NCI-H187 treated with DMSO at 0.1 percent for 48 hours (cell line): ENCODE data around the gene SYN1.
A peak's percentile ranks its signal among the peaks of the same experiment; 100 is the strongest.
"Not testable (repeated sequence)": the region's sequence is repeated elsewhere in the genome, so short reads cannot be mapped to it uniquely, and the experiment has no call there.

Source experiments
- DNase-seq: peaks from one replicate; lab custom pipeline; 2025; lab: John Stamatoyannopoulos, UW

The SYN1 gene

GRCh38 chrX:47619486-47620302 lies at the start of gene SYN1:
SYN1 (minus strand) TSS chrX:47619857; CDS start chrX:47619728, 129 bp downstream.
- DNase-seq = no peak

GRCh38 chrX:47665797-47666196 lies 46.1 kb upstream of the SYN1 start:
- not testable (repeated sequence) for DNase-seq

GRCh38 chrX:47664737-47665136 lies 45.1 kb upstream of the SYN1 start:
- DNase-seq = no peak

- no peak for DNase-seq
Measured at GRCh38 chrX:47662144-47662657, 42.5 kb upstream of the SYN1 start.

GRCh38 chrX:47661539-47661938 lies 41.9 kb upstream of the SYN1 start:
- no peak for DNase-seq

GRCh38 chrX:47659421-47659726 lies 39.7 kb upstream of the SYN1 start:
- no peak for DNase-seq

- peak; percentile 82 for DNase-seq
Measured at GRCh38 chrX:47658684-47659420, 39.2 kb upstream of the SYN1 start, which contains the start of gene UXT. UXT (minus strand) TSS chrX:47659180; CDS start chrX:47658927, 253 bp downstream.

- DNase-seq = no peak
Measured at GRCh38 chrX:47658301-47658683, 38.6 kb upstream of the SYN1 start.

GRCh38 chrX:47651043-47651905 lies 31.6 kb upstream of the SYN1 start:
- DNase-seq = no peak

GRCh38 chrX:47650164-47651042 lies 30.7 kb upstream of the SYN1 start, which contains the start of gene ELK1:
ELK1 (minus strand) TSS chrX:47650563; CDS start chrX:47641441, 9,122 bp downstream.
- peak; percentile 84 for DNase-seq

- no peak for DNase-seq
Measured at GRCh38 chrX:47649781-47650163, 30.1 kb upstream of the SYN1 start.

GRCh38 chrX:47649271-47649670 lies 29.6 kb upstream of the SYN1 start:
- DNase-seq = no peak

- no peak for DNase-seq
Measured at GRCh38 chrX:47648376-47648775, 28.7 kb upstream of the SYN1 start.

- no peak for DNase-seq
Measured at GRCh38 chrX:47646636-47647035, 27.0 kb upstream of the SYN1 start.

GRCh38 chrX:47645530-47645929 lies 25.9 kb upstream of the SYN1 start:
- DNase-seq = no peak

- no peak for DNase-seq
Measured at GRCh38 chrX:47644557-47645091, 25.0 kb upstream of the SYN1 start.

GRCh38 chrX:47643926-47644325 lies 24.3 kb upstream of the SYN1 start:
- no peak for DNase-seq

- no peak for DNase-seq
Measured at GRCh38 chrX:47638816-47639215, 19.2 kb upstream of the SYN1 start.

GRCh38 chrX:47637546-47638195 lies 18.0 kb upstream of the SYN1 start:
- no peak for DNase-seq

GRCh38 chrX:47634871-47635575 lies 15.4 kb upstream of the SYN1 start:
- DNase-seq = no peak
